Prostate gland (tissue), 2 donors: ENCODE measurements around the gene KIAA1671.

Source experiments
- POLR2A ChIP-seq: fragments of 450-650 bp; IDR thresholded peaks from one replicate; pipeline ENCODE4 v1.6.1; 2016; ENCODE audit warnings: antibody characterized with exemption, mild to moderate bottlenecking
- POLR2AphosphoS5 ChIP-seq: sonication (generic); formaldehyde crosslinking; IDR thresholded peaks from one replicate; pipeline ENCODE4 v1.6.1; 2017; ENCODE audit warnings: antibody characterized with exemption
- TF ChIP-seq, protein P1 (sequence below), 4 experiments: fragments of 200-600 bp in 2 of 4; fragments of 450-650 bp in 2 of 4; sonication (generic) in 2 of 4; IDR thresholded peaks; 1 replicate in 3 of 4; 2 replicates in 1 of 4; pipeline ENCODE4 v1.5.1; 2016 to 2019; ENCODE audit warnings: antibody characterized with exemption in 4 of 4, mild to moderate bottlenecking in 2 of 4, moderate library complexity in 2 of 4

- TF ChIP-seq, protein P1, sequence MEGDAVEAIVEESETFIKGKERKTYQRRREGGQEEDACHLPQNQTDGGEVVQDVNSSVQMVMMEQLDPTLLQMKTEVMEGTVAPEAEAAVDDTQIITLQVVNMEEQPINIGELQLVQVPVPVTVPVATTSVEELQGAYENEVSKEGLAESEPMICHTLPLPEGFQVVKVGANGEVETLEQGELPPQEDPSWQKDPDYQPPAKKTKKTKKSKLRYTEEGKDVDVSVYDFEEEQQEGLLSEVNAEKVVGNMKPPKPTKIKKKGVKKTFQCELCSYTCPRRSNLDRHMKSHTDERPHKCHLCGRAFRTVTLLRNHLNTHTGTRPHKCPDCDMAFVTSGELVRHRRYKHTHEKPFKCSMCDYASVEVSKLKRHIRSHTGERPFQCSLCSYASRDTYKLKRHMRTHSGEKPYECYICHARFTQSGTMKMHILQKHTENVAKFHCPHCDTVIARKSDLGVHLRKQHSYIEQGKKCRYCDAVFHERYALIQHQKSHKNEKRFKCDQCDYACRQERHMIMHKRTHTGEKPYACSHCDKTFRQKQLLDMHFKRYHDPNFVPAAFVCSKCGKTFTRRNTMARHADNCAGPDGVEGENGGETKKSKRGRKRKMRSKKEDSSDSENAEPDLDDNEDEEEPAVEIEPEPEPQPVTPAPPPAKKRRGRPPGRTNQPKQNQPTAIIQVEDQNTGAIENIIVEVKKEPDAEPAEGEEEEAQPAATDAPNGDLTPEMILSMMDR (IDR thresholded peaks at IDR 0.05) = no peak
- TF ChIP-seq POLR2A (no peak), POLR2AphosphoS5 (no peak)
Measured at GRCh38 chr22:25082096-25082495, 129.6 kb downstream of the KIAA1671 start.
